Loucy (cell line): Measurements from ENCODE around the gene GABBR2.

ENCODE experiments used
- H2AFZ ChIP-seq: fragments of 200-600 bp; sonication (generic); 2 replicates; pipeline ENCODE4 v1.6.0; 2016; ENCODE audit warnings: antibody characterized with exemption, mild to moderate bottlenecking, low read length, moderate library complexity
- H3F3A ChIP-seq: fragments of 200-600 bp; 2 replicates; pipeline ENCODE4 v1.6.0; 2016; ENCODE audit warnings: antibody characterized with exemption, low read depth, mild to moderate bottlenecking
- H3K27me3 ChIP-seq: fragments of 200-600 bp; sonication (generic); 2 replicates; pipeline ENCODE4 v1.6.1; 2014; ENCODE audit warnings: low read length, mild to moderate bottlenecking; ENCODE audit not compliant: insufficient read depth, poor library complexity, severe bottlenecking
- H3K36me3 ChIP-seq: fragments of 200-600 bp; sonication (generic); 2 replicates; pipeline ENCODE4 v1.6.1; 2016; ENCODE audit warnings: low read length; ENCODE audit not compliant: insufficient read depth
- H3K4me1 ChIP-seq: fragments of 200-600 bp; sonication (generic); 2 replicates; pipeline ENCODE4 v1.5.1; 2014; ENCODE audit warnings: low read length, mild to moderate bottlenecking; ENCODE audit not compliant: insufficient read depth, poor library complexity, severe bottlenecking
- H3K4me2 ChIP-seq: fragments of 200-600 bp; sonication (generic); 2 replicates; pipeline ENCODE4 v1.6.0; 2014; ENCODE audit warnings: antibody characterized with exemption, low read length, low read depth, mild to moderate bottlenecking; ENCODE audit not compliant: poor library complexity, severe bottlenecking
- H3K4me3 ChIP-seq: fragments of 200-600 bp; sonication (generic); 2 replicates; pipeline ENCODE4 v1.5.1; 2014; ENCODE audit warnings: low read length, mild to moderate bottlenecking, mixed read lengths; ENCODE audit not compliant: poor library complexity, severe bottlenecking
- H3K79me2 ChIP-seq: fragments of 200-600 bp; sonication (generic); 2 replicates; pipeline ENCODE4 v1.6.1; 2014; ENCODE audit warnings: low read length; ENCODE audit not compliant: insufficient read depth
- H3K9ac ChIP-seq: fragments of 200-600 bp; sonication (generic); 2 replicates; pipeline ENCODE4 v1.6.0; 2014; ENCODE audit warnings: mild to moderate bottlenecking, low read depth, low read length, moderate library complexity; ENCODE audit not compliant: poor library complexity, severe bottlenecking
- H3K9me2 ChIP-seq: fragments of 200-600 bp; sonication (generic); replicated peaks from 2 replicates; pipeline ENCODE4 v1.6.1; 2016; ENCODE audit warnings: low read depth, low read length, mixed read lengths
- H3K9me3 ChIP-seq: fragments of 200-600 bp; sonication (generic); 2 replicates; pipeline ENCODE4 v1.6.1; 2014; ENCODE audit warnings: mild to moderate bottlenecking, antibody characterized with exemption, low read length, low read depth; ENCODE audit not compliant: insufficient read depth
- H4K20me1 ChIP-seq: fragments of 200-600 bp; sonication (generic); 2 replicates; pipeline ENCODE4 v1.6.0; 2014; ENCODE audit warnings: antibody characterized with exemption, low read length, mild to moderate bottlenecking; ENCODE audit not compliant: insufficient read depth, poor library complexity, severe bottlenecking
- CTCF ChIP-seq: fragments of 200-600 bp; sonication (generic); conservative IDR thresholded peaks from 2 replicates; pipeline ENCODE4 v1.5.1; 2014; ENCODE audit warnings: mild to moderate bottlenecking, antibody characterized with exemption, low read length
- EZH2phosphoT487 ChIP-seq: fragments of 200-600 bp; IDR thresholded peaks from 2 replicates; pipeline ENCODE4 v1.6.1; 2018; ENCODE audit warnings: antibody characterized with exemption, mild to moderate bottlenecking, moderate library complexity, borderline replicate concordance

The GABBR2 gene

DNA sequence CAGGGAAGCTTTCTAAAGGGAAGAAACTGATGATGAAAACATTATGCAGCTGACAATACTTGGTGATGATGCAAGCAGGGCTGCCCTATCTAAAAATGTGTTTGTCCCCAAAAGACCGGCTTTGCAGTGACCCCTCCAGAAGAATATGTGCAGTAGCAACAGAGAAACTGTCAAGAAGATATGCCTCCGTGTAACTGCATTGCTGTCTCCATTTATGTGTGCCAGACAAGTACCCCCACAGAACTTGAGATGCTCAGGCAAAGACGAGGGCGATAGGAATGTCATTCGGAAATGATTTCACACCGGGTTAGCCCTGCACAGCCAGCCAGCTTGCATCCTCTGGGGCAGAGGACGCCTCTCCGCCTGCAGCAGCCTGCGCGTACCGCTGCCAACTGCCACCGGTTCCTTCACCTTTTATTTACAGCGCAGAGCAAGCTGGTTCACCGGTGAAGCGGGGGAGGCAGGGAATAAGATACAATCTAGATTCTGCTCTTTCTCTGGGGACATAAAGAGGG is 2.0 kb downstream of the GABBR2 start:
- H4K20me1 ChIP-seq, result no peaks in the 10 kb centered on the region
- no peak overlapping the region for H2AFZ ChIP-seq
- H3K4me2 ChIP-seq, result no peak overlapping the region
- H3K4me1 ChIP-seq, result no peaks in the 10 kb centered on the region
- no peaks in the 10 kb centered on the region for H3F3A ChIP-seq
- no peak overlapping the region for H3K4me3 ChIP-seq
- no peaks in the 10 kb centered on the region for H3K9me3 ChIP-seq
- no peaks in the 10 kb centered on the region for H3K27me3 ChIP-seq
- no peak for TF ChIP-seq CTCF
- no peak for TF ChIP-seq EZH2phosphoT487
- no peaks in the 10 kb centered on the region for H3K9me2 ChIP-seq
- no peak overlapping the region for H3K9ac ChIP-seq
- H3K79me2 ChIP-seq, result no peaks in the 10 kb centered on the region
- H3K36me3 ChIP-seq, result no peaks in the 10 kb centered on the region

GRCh38 chr9:98702835-98703380 is 5.8 kb downstream of the GABBR2 start:
- no peaks in the 10 kb centered on the region for H3K36me3 ChIP-seq
- H2AFZ ChIP-seq, result no peak overlapping the region
- no peaks in the 10 kb centered on the region for H4K20me1 ChIP-seq
- no peak overlapping the region for H3K4me3 ChIP-seq
- H3F3A ChIP-seq, result no peaks in the 10 kb centered on the region
- H3K79me2 ChIP-seq, result no peaks in the 10 kb centered on the region
- no peaks in the 10 kb centered on the region for H3K4me1 ChIP-seq
- no peak for TF ChIP-seq EZH2phosphoT487
- TF ChIP-seq CTCF, result no peak
- no peak overlapping the region for H3K9ac ChIP-seq
- no peak overlapping the region for H3K4me2 ChIP-seq
- no peaks in the 10 kb centered on the region for H3K9me3 ChIP-seq
- no peaks in the 10 kb centered on the region for H3K27me3 ChIP-seq
- H3K9me2 ChIP-seq, result no peaks in the 10 kb centered on the region

- no peak overlapping the region for H2AFZ ChIP-seq
- H3K36me3 ChIP-seq, result no peaks in the 10 kb centered on the region
- no peaks in the 10 kb centered on the region for H3K9me2 ChIP-seq
- H3K4me1 ChIP-seq, result no peaks in the 10 kb centered on the region
- no peaks in the 10 kb centered on the region for H3F3A ChIP-seq
- H3K9me3 ChIP-seq, result no peaks in the 10 kb centered on the region
- no peak overlapping the region for H3K4me2 ChIP-seq
- no peak for TF ChIP-seq CTCF
- TF ChIP-seq EZH2phosphoT487, result no peak
- H3K9ac ChIP-seq, result no peak overlapping the region
- no peak overlapping the region for H3K4me3 ChIP-seq
- H4K20me1 ChIP-seq, result no peaks in the 10 kb centered on the region
- H3K27me3 ChIP-seq, result no peaks in the 10 kb centered on the region
- no peaks in the 10 kb centered on the region for H3K79me2 ChIP-seq
Measured at GRCh38 chr9:98702340-98702739, 6.4 kb downstream of the GABBR2 start.
